Lower lobe of right lung (tissue), 2 donors: ENCODE data around the gene FTSJ1. TPM values are rescaled to one million over a fixed set of nuclear protein-coding genes. Genes with fewer than 3 reads are reported as not detected.
A peak's percentile ranks its signal among the peaks of the same experiment; 100 is the strongest.

Experiments
- ATAC-seq, 2 donors: fragments of 200-7000 bp; cut with Tn5 transposase; one replicate each; pipeline ENCODE4 v1.9.1; 2020 to 2022; ENCODE audit warnings: mild to moderate bottlenecking in 2 of 2, moderate library complexity in 2 of 2
- DNase-seq: peaks from one replicate; pipeline ENCODE4 v3.0.0-alpha.2; 2020
- H3K27ac ChIP-seq: fragments of 200-600 bp; one replicate; pipeline ENCODE4 v1.8.0; 2022
- H3K27me3 ChIP-seq: fragments of 200-600 bp; one replicate; pipeline ENCODE4 v1.8.0; 2022; ENCODE audit warnings: low read depth
- H3K36me3 ChIP-seq: fragments of 200-600 bp; one replicate; pipeline ENCODE4 v1.8.0; 2022; ENCODE audit warnings: mild to moderate bottlenecking
- H3K4me1 ChIP-seq: fragments of 200-600 bp; one replicate; pipeline ENCODE4 v1.8.0; 2022
- H3K4me3 ChIP-seq: fragments of 200-600 bp; one replicate; pipeline ENCODE4 v1.8.0; 2022; ENCODE audit warnings: mild to moderate bottlenecking
- H3K9me3 ChIP-seq: fragments of 200-600 bp; one replicate; pipeline ENCODE4 v1.8.0; 2022
- CTCF ChIP-seq: fragments of 200-600 bp; IDR thresholded peaks from one replicate; pipeline ENCODE4 v1.8.0; 2022; ENCODE audit warnings: antibody characterized with exemption, mild to moderate bottlenecking
- intact Hi-C: fragments of 100-400 bp; cut with DNase I; formaldehyde crosslinking; loops from one replicate; pipeline ENCODE4 v1.11.0; 2022
- total RNA-seq: library from RNA; stranded (reverse); fragmentation: NEBNext Ultra II Directional; extraction: Animal tissue kit (Norgen Biotek cat#: 25700); gene quantifications from one replicate; pipeline ENCODE4 v1.2.1, GENCODE V29; 2021
- donor health status: DM: no; HTN: yes; CAD: no; lungs with severe emphysema.

FTSJ1 gene
- total RNA-seq, 1 donor from 2014 or later: 30.2 TPM

DNA sequence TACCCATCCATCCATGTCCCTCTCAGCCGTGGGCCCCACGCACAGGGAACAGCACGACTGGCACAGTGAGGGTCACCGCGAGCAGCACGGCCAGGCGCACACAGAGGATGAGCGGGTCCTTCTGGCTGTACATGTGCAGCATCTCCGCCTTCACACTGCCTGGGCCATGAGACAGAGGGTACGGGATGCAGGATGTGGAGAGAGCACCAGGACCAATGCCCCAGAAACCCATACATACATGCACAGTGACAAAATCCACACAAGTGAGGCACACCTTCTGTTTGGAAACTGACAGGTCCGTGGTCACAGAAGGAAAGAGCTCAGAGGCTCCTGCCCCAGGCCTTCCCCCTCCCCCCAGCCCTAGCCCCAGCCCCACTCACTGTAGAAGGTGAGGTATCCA, 15.4 kb upstream of the FTSJ1 start:
- no peak overlapping the region for H3K4me3 ChIP-seq
- intact Hi-C loops: no loop called here
- ATAC-seq (no peak), DNase-seq (no peak)
- TF ChIP-seq CTCF: no peak
- H3K4me1 ChIP-seq: no peaks in the 10 kb centered on the region
- no peaks in the 10 kb centered on the region for H3K9me3 ChIP-seq
- H3K27ac ChIP-seq: no peak overlapping the region
- no peaks in the 10 kb centered on the region for H3K27me3 ChIP-seq
- no peaks in the 10 kb centered on the region for H3K36me3 ChIP-seq

DNA sequence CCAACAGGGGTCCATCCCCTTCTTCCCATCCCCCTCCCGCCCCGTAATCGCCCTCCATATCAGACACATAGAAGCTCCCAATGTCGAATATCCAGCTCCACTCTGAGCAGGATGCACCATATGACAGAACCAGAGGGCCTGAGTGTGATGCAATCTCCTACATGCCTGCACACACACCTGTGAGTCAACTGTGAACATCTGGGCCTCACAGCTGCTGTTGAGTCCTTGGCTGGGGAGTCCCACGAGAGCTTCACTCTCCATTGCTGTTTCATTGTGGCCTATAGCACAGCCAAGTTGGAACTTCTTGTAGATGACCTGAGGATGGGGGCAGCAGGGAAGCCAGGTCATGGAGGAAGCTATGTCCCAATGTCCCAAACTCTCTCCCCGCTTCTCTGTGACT, 14.2 kb upstream of the FTSJ1 start:
- ATAC-seq: no peak
- Histone ChIP-seq H3K4me1 (no peaks in the 10 kb centered on the region), H3K36me3 (no peaks in the 10 kb centered on the region), H3K27ac (no peak overlapping the region), H3K9me3 (no peaks in the 10 kb centered on the region), H3K27me3 (no peaks in the 10 kb centered on the region), H3K4me3 (no peak overlapping the region)
- DNase-seq: no peak
- intact Hi-C loops: no loop called here
- no peak for TF ChIP-seq CTCF

- TF ChIP-seq CTCF: no peak
- Histone ChIP-seq H3K27me3 (no peaks in the 10 kb centered on the region), H3K9me3 (no peaks in the 10 kb centered on the region), H3K27ac (no peak overlapping the region), H3K4me3 (no peak overlapping the region), H3K4me1 (no peaks in the 10 kb centered on the region), H3K36me3 (no peaks in the 10 kb centered on the region)
- ATAC-seq: peak in 1 of 2 donors; percentile 35
- intact Hi-C loops: no loop called here
- DNase-seq: no peak
Observed at GRCh38 chrX:48465336-48465933, 10.6 kb upstream of the FTSJ1 start.

GRCh38 chrX:48466696-48467095, 9.3 kb upstream of the FTSJ1 start:
- Histone ChIP-seq H3K4me3 (peak overlapping the region; percentile 32), H3K27ac (no peak overlapping the region), H3K36me3 (no peaks in the 10 kb centered on the region), H3K27me3 (no peaks in the 10 kb centered on the region), H3K9me3 (no peaks in the 10 kb centered on the region), H3K4me1 (no peaks in the 10 kb centered on the region)
- TF ChIP-seq CTCF: no peak
- intact Hi-C loops: no loop called here
- ATAC-seq: no peak
- DNase-seq: no peak

DNA sequence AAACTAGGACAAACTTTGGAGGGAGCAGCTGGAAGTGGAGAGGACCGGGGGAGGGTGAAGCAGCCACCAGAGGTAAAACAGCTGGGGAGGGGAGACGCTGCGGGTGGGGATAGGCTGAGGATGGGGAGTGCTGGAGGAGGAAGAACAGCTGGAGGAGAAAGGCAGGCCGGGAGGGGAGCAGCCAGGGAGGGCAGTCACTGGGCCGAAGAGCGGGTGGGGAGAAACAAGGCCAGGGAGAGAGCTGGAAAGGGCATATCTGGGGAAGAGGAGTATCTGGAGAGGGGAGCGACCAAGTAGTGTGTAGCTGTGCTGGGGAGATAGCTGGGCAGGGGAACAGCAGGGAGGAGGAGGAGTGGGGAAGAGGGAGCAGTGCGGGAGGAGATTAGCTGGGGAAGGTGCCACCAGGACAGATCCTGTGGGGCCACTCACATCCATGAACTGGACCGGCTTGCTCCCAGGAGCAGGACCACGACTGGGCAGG, 8.7 kb upstream of the FTSJ1 start:
- Histone ChIP-seq H3K4me1 (no peaks in the 10 kb centered on the region), H3K4me3 (peak overlapping the region; percentile 44), H3K9me3 (no peaks in the 10 kb centered on the region), H3K36me3 (no peaks in the 10 kb centered on the region), H3K27me3 (no peaks in the 10 kb centered on the region), H3K27ac (no peak overlapping the region)
- ATAC-seq (peak; percentile 32 to 65), DNase-seq (no peak)
- intact Hi-C loops: no loop called here
- no peak for TF ChIP-seq CTCF
